HG03095 (cell line): ENCODE data around the gene INHBC.
A peak's percentile ranks its signal among the peaks of the same experiment; 100 is the strongest.

Source experiments
- ATAC-seq: cut with Tn5 transposase; IDR thresholded peaks from one replicate; pipeline ENCODE4 v1.9.1; 2021; ENCODE audit warnings: moderate library complexity; ENCODE audit not compliant: unreplicated experiment

The INHBC gene

GRCh38 chr12:57465747-57466505, 31.3 kb downstream of the INHBC start:
- no peak for ATAC-seq

- ATAC-seq, result no peak
Observed at GRCh38 chr12:57467212-57467874, 32.8 kb downstream of the INHBC start.

- no peak for ATAC-seq
Observed at GRCh38 chr12:57467915-57468314, 33.3 kb downstream of the INHBC start.

DNA sequence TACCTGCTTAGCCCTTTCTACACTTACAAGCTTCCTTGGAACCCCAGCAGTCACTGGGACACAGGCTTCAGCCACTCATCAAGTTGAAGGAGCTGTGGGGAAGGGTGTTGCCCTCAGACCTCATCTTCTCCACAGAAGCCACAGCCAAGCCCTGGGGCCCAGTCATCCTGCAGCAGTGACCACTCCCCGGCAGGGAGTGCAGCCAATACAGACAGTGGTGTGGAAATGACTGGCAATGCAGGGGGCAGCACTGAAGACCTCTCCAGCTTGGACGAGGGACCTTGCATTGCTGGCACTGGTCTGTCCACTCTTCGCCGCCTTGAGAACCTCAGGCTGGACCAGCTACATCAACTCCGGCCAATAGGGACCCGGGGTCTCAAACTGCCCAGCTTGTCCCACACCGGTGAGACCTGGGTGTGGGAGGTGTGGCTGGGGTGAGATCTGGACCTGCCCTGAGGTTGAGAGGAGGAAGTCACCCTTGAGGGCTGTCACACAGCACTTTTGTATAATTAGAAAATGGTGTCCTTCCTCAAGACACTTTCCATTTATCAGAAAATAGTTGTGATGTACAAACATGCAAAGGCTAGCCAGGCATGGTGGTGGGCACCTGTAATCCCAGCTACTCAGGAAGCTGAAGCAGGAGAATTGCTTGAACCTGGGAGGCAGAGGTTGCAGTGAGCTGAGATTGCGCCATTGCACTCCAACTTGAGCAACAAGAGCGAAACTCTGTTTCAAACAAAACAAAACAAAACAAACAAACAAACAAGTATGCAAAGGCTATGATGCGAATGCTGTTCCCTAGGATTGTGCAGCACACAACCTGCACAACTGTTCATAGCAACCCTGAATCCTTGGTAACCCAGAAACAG, 34.9 kb downstream of the INHBC start:
- no peak for ATAC-seq

- no peak for ATAC-seq
Observed at GRCh38 chr12:57470286-57470969, 35.8 kb downstream of the INHBC start.

- no peak for ATAC-seq
Observed at GRCh38 chr12:57470970-57471656, 36.5 kb downstream of the INHBC start.

- no peak for ATAC-seq
Observed at GRCh38 chr12:57471661-57472060, 37.1 kb downstream of the INHBC start.

- ATAC-seq, result no peak
Observed at GRCh38 chr12:57472391-57472790, 37.8 kb downstream of the INHBC start.

GRCh38 chr12:57473392-57473791, 38.8 kb downstream of the INHBC start:
- no peak for ATAC-seq

DNA sequence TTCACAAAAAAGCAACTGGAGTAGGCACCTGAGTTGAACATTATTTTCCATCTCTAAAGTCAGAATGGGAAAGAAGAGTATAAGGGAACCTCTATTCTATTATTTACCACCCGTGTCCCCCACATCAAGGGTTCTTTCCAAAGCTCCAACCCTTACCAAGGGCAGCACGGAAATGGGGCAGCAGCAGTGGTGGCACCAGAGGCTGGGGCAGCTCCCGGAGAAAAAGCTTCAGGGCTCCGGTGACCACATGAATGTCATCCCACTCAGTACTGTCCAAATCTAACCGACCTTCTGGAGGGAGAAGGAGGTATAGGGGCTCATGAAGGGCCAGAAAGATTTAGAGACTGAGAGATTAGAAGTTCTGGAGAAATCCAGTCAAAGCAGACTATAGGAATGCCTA, 39.3 kb downstream of the INHBC start:
- no peak for ATAC-seq

- no peak for ATAC-seq
Observed at GRCh38 chr12:57474430-57474829, 39.8 kb downstream of the INHBC start.

GRCh38 chr12:57474862-57475261, 40.3 kb downstream of the INHBC start:
- ATAC-seq, result no peak

GRCh38 chr12:57475271-57476161, 40.9 kb downstream of the INHBC start:
- ATAC-seq, result peak; percentile 1

GRCh38 chr12:57476162-57476992, 41.8 kb downstream of the INHBC start:
- peak; percentile 53 for ATAC-seq

DNA sequence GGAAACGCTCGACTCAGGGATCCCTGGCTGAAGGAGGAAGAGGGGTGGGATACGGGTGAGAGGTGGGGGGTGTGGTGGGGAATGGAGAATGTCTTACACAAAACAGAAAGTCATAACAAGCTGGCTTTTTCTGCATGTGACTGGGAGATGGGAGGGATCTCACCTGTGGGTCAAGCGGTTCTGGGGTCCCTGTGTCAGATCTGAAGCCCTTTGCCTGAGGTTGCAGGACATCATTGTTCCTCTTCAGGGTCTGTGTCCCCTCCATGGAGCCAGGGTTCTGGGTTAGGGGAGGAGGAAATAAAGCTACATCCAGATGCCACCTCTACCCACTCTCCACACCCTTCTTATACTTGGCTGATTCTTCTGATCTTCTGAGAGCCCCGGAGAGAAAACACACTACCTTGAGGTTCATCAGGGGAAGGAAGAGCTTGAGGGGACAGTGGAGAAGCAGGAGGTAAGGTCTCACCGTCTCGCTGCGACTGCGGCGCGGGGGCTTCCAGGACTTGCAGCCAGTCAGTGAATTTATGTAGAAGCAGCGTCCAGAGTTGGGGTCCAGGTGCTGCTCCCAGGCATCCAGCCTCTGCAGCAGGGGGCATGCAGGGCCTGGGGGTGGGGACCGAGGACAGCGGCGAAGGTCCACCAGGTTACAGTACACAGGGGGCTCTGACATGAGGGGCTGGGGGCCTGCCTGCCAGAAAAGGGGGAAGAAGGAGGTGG, 42.6 kb downstream of the INHBC start:
- ATAC-seq, result no peak

DNA sequence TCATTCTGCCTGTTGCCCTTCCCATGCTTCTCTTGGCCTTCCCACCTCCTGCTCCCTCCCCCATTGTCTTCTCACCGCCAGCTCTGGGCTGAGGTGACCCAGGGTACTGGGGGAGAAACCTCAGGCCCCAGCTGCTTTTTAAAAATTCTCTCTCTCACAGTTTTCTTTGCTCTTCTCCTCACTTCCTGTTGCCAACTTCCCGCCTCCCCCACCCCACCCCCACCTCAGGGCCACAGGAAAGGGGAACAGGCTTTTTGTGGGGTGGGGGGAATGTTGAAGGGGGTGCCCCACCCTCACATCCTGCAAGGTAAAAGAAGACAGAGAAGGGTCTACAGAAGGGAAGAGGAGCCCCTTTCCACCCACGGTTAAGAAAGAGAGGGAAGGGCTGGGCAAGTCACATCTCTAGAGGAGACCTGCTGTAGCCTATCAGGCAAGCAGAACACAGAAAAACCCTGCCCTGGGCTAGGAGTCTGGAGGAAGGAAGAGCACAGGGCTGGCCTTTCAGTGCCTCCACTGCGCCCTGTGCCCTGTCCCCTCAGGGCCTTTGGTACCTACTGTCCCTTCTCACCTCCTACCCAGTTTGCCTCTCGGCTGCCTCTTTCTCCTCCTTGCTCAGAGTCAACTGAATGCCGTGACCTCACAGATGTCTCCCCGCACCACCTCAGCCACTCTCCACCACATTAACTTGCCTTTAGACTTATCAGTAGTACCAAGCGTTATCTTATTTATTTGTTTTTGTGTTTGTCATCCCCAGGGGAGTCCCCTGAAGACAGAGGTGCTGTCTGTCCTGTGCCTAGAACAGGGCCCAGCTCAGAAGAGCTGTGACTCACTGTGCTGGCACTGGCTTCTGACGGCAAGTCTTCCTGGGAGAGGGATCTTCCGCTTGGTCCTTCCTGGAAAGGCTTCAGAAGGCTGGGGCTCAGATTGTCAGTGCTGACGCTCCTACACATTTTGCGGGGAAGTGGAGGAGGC, 43.4 kb downstream of the INHBC start:
- no peak for ATAC-seq

DNA sequence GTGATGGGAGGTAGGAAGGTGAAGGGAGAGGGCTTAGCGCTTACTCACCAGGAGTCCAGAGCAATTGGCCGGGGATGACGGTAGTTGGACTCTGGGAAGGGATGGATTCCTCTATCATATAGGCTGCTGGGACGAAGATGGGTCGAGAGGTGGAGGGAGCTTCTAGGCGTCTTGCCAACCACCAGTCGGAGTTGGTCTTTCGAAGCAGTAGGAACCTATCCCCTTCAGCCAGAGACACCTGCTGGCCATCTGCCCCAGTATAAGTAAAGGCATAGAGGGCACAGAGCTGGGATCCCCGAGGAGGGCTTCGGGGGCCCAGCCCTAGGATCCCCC, 44.4 kb downstream of the INHBC start:
- ATAC-seq, result no peak
